A204.1 (cell line): Measurements from ENCODE around the gene SRSF9.
A peak's percentile ranks its signal among the peaks of the same experiment; 100 is the strongest.
"Not testable (repeated sequence)": the region's sequence is repeated elsewhere in the genome, so short reads cannot be mapped to it uniquely, and the experiment has no call there.

Experiments used
- FAIRE-seq: peaks from 2 replicates; lab custom pipeline; 2012; peaks lifted over from hg19 to GRCh38; lab: Jason Lieb, UNC

SRSF9 gene, protein sequence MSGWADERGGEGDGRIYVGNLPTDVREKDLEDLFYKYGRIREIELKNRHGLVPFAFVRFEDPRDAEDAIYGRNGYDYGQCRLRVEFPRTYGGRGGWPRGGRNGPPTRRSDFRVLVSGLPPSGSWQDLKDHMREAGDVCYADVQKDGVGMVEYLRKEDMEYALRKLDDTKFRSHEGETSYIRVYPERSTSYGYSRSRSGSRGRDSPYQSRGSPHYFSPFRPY

DNA sequence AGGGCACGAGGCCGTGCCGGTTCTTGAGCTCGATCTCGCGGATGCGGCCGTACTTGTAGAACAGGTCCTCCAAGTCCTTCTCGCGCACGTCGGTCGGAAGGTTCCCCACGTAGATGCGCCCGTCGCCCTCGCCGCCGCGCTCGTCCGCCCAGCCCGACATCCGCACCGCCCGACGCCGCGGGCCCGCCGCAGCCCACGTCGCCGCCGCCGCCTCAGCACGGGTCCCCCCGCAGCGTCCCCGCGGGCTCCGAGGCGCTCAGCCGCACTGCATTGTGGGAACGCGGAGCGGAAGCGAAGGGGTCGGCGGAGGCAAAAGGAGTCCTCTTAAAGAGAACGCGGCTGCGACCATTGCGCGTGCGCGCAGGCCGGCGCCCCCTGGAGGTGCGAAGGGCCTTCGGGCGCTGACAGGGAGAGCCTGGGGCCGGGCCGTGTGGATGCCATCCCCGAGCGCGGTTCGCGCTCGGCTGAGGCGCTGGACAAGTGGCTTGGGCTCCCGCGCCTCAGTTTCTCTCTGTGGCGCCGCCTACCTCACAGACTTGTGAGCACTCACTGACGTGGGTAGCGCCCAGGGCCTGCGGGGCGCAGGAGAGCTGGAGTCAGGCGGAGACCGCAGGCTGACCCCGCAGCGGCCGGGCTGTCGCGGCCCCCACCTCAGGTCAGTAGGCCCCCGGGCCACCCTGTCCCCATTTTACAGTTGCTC, at the start of gene SRSF9:
Gene SRSF9 (minus strand): TSS at position 299 of the 700 bp plus-strand sequence. CDS start 139 bp downstream, at position 160.
- FAIRE-seq = no peak

DNA sequence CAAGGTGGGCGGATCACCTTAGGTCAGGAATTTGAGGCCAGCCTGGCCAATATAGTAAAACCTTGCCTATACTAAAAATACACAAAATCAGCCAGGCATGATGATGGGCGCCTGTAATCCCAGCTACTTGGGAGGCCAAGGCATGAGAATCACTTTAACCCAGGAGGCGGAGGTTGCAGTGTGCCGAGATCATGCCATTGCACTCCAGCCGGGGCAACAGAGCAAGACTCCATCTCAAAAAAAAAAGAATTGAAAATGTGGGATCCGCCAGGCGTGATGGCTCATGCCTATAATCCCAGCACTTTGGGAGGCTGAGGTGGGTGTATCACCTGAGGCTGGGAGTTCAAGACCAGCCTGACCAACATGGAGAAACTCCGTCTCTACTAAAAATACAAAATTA, 49.8 kb upstream of the SRSF9 start:
- FAIRE-seq = not testable (repeated sequence)

DNA sequence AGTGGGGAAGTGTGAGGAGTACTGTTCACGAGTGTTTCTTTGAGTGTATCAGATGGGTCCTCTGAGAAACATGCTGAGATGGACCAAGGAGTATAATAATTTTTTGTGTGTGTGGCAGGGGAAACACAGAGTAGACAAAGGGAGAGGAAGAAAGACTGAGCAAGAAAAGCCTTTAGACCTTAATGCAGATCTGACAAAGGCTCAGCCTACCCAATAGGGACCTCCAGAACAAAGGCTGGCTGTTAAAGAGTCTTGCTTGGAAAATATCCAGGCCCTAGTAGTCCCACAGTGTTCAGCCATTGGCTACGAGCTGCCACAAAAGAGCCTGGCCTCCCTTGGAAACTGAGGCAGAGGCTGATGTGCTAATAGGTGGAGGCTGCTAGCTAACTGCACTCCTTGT, 45.9 kb upstream of the SRSF9 start:
- FAIRE-seq = no peak

DNA sequence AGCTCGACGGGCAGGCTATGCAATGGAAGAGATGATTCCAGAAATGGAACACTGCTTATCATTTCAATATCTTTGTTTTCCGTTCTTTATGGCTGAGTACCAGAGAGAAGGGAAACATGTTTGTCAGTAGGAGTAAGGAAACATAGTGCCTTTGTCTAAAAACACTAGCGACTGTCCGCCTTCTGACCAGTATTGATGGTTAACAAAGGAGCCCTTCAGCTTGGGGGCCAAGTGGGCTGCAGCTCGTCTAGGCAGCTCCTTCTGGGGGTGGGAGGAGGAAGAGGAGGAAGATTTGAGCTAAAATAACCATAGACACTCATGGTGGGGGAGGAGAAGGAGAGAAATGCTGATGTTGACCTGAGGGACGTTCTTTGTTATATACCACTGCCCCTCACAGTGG, 44.5 kb upstream of the SRSF9 start:
- no peak for FAIRE-seq

DNA sequence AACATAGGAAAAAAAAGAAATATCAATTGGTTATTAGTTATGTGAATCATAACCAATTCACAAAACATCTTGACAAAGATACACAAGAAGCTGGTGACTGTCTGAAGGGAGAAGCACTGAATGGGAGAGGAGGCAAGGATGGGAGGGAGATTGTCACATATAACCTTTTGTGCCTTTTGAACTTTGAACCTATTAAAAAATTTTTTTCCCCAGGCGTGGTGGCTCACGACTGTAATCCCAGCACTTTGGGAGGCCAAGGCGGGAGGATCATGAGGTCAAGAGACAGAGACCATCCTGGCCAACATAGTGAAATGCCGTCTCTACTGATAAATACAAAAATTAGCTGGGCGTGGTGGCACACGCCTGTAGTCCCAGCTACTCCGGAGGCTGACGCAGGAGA, 39.0 kb upstream of the SRSF9 start:
- FAIRE-seq = no peak

DNA sequence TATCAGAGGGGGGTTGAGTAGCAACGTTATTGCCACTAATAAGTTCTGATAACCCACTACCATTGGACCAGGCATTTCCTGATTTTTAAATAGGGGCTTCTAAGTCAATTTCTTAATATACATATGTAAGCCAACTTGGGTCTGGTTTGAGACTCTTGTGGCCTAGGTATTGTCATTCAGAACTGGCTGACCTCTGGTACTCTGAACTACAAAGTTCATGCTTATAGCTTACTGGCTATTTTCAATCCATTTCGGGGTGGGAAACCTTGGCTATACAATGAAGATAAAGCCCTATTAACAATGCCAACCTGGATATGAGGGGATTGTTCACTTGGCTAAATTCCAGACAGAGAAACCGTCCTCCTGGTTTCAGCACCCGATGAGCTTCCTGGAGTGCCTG, 35.0 kb upstream of the SRSF9 start:
- FAIRE-seq = no peak

DNA sequence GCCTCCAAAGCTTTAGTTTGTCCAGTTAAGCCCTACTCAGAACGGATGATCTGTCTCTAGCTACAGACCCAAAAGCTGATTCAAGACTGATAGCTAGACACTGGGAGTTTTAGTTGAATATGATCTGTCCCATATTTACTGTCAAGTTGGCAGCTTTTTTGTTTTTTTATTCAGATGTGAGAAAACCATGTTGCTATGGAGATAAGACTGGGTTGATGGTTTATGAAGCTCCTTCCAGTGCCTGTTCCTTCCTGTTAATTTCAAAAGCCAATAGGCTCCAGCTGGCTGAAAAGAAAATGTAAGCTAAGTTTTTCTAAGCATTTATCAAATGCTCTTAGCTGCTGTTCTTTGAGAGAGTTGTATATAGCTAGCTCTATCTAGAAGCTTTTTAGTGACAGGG, 31.0 kb upstream of the SRSF9 start:
- no peak for FAIRE-seq

DNA sequence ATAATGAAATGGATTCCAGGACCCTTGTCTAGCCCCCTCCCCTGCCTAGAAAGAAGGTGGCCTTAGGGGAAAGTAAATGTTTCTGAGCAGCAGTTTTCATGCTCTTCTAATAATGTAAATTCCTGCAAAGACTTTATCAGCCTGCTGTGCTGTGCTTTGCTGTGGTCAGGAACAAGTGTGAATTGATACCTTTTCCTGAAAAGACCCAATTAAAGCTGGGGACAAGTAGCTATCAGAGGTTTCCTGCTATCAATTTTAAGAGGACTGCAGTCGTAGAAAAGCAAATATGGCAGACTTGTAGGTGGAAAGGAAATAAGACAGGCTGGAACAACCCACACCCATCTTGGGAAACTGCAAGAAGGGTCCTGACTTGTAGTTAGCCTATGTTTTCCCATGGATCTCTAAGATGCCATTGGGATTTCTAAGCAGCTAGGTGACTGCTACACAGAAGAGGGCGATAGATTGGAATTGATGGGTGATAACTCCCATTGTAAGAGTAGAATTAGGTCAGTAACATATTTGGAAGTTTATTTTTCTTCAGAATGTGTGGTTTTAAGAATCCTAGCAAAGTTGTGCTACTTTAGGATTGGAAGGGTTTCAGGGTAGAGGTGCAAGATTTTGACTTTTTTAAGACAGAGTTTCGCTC, 29.4 kb upstream of the SRSF9 start:
- FAIRE-seq = no peak

DNA sequence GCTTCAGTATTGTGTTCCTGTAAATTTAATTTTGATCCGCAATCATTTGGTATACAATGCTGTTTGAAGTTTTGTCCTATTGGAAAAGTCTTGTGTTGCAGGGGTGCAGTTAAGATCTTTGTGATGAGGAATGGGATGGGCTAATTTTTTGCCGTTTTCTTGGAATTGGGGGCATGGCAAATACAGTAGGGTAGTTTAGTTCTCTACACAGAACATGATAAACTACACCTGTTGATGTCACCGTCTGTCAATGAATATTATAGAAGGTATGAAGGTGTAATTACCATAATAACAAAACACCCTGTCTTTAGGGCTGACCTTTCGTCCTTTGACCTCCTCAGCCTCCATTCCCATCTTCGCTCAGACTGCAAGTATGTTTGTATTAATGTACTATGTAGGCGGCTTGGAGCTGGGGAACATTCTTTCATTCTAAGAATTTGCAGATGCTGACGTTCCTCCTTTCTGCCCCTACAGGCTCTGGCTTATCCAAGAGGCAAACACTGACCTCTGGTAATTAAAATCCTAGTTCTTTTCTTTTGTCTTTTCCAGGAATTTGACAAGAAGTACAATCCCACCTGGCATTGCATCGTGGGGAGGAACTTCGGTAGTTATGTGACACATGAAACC, 28.1 kb upstream of the SRSF9 start:
- FAIRE-seq = no peak

DNA sequence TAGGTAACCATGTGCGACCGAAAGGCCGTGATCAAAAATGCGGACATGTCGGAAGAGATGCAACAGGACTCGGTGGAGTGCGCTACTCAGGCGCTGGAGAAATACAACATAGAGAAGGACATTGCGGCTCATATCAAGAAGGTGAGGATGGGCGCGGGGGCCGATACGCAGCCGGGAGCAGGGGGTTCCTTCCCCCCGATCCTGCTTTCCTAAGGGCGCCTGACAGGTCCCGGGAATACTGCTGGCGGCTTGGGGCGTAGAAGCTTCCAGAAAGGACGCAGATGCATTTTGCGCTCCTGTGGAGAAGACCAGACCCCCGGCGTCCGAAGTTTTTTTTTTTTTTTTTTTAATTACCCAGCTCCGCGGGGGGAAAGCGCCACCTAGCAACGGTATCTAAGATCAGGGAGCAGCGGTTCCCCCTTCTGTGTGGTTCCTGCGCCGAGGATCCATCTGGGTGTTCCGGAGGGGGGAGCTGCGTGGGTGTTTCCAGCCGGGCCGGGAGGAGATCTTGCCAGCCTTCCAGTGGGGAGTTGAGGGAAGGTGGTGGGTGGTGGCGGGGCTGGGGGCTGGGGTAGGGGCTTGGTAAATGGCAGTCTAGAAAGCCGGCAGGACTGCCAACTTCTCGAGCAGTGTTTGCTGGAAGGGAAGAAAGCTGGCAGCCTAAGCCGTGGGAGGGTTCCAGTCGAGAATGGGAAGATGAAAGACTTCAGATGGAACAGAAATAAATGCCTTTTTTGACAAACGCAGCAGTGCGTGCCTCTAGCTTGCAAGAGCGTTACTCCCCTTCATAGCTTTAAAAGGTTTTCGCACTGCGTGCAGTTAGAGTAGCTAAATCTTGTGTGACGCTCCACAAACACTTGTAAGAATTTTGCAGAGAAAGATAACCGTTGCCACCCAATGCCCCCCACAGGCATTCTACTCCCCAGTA, 27.1 kb upstream of the SRSF9 start:
- FAIRE-seq = no peak

DNA sequence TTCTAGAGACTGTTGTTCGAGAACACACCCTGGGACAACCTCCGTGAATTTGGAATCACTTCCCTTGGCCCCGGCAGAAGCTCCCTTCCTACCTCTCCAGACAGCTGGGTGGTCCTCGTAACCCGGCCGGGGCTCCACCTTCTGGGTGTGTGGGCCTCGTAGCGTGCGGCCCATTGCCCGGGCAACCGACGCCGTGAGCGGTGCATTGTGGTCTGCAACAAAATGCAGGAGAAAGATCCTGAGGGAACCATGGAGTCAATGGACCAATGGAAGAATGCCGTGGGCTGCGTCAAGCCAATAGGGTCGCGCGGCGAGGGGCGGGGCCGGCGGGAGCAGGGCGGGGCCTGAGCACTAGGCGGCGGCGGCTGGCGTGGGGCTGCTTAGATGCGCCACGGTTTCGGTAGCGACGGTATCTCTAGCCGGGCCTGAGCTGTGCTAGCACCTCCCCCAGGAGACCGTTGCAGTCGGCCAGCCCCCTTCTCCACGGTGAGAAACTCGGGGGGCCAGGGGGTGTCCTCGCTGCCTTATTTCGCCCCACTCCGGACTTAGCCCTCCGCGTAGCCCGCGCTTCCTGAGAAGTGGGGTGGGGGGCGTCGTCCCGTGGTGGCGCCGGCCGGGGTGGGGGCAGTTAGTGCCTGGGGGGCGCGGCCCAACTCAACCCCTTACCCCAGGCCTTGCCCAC, 26.3 kb upstream of the SRSF9 start, which contains the start of gene DYNLL1:
Gene DYNLL1 (plus strand): TSS at position 383 of the 682 bp plus-strand sequence. CDS start 309 bp downstream, outside the sequence.
- peak; percentile 47 for FAIRE-seq

DNA sequence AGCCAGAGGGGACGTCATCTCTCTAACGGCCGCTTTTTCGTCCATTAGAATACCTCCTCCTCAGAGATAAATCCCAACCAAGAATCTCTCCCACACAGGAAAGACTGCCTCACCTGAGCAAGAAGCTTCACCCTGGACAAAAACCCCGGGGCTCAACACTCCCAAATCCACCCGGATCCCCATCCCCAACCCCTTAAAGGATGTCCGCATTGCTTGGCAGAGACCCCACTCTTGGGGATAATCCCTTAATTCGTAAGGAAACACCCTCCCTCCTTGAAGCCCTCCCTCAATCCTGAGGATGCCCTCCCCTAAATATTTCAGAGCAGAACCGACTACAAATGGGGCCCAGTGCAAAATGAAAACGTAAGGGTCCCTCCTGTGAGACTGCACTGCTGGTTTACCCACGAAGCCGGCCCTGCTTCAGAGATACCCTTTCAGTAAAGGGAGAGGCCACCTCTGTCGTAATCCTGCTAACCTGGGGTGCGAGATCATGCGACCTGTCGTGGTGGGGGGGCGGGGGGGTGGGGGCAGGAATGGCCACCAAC, 25.7 kb upstream of the SRSF9 start:
- FAIRE-seq = no peak

DNA sequence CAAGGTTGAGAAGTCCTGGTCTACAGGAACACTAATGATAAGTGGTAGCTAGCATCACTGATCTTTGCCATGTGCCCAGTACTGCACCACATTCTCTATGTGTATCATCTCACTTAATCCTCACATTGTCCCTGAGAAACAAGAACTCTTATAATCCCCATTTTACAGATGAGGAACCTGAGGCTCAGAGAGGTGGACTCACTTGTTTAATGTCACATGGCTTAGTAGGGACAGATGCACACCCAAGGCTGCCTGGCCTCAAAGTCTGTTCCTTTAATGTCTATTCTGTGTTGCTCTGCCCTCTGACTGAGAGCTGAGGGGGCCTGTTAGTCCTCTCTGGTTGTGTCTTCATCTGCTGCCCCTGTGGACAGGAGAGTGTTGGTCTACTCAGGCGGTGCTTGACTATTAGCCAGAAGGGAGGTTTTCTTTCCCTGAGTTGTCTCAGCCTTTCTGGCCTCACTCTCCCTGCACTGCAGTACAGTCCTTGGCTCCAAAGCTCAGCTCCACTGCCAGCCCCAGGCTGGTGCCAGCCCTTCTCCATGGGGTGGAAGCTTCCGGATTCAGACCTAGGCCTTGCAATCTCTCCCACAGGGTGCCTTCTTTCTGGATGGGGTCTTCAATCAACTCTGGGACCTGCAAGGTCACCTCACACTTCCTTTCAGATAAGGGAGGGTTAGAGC, 21.4 kb upstream of the SRSF9 start:
- FAIRE-seq = no peak

DNA sequence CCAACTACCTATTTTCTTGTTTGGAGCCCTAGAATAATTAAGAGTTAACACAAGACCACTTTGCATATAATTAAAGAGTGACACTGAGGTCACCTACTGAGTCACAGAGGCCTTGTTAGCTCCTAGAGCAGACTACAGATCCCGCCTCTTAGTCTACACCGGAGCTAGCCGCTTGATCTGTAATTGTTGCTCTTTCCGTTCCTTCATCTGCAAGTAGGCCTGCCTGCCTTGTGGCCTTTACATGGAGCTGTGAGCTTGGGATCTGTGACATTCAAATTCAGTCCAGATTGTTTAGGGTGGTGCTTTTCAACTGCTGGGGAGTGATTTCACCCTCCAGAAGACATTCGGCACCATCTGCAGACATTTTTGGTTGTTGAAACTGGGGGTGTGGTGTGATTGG, 20.8 kb upstream of the SRSF9 start:
- FAIRE-seq = no peak

DNA sequence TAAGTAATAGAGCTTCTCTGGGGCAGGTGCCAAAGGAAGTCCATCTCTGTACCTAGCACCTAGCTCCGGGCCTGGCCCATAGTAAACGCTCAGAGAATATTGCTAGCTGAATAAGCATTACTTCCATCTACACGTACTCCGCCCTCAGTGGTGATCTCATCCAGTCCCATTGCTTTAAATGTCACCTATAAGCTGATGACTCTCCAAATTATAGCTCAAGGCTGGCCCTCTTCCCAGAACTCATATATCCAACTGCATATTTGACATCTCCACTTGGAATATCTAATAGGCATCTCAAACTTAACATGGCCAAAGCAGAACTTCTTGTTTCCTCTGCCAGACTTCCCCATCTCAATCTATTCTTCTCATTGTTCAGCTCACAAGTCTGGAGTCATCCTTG, 19.5 kb upstream of the SRSF9 start:
- no peak for FAIRE-seq

DNA sequence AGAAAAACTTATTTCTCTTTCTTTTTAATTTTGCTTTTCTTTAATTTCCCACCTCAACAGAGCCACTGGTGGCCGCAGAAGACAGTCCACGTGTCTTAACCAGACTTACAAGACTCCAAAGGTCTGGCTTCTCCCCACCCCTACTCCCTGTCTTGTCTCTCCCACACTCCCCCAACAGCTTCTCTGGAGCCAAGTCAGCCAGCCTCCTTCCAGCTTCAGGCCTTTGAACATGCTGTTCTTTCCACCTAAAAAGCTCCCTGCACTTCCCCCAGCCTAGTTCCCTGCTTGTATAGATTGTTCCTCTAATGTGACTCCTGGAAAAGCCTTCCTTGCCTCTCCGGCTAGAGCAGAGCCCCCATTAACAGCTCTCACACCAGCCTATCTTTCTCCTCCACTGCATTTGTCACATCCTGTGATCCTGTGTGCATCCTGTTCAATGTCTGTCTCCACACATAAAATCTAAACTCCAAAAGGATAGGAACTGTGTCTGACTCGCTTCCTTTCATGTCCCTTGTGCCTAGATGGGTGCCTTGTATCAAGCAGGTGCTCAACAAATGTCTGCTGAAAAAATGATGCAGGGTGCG, 18.6 kb upstream of the SRSF9 start:
- FAIRE-seq = no peak

DNA sequence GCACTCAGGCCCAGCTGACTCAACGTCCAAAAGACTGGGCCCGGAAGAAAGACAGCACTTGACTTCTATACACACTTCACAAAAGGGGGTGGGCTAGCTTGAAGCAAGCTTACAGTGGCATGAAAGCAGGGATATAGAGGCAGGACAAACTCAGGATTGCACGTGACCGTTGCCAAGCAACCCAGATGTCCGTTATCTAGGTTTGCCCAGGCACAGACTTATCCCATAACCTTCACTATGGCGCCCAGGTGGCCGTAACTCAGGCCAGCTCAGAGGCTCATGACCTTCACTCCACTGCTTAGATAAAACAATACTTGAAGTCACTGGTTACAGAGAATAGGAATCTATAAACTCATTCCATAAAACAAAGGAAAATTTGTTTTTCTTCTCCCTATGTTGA, 18.0 kb upstream of the SRSF9 start:
- not testable (repeated sequence) for FAIRE-seq

DNA sequence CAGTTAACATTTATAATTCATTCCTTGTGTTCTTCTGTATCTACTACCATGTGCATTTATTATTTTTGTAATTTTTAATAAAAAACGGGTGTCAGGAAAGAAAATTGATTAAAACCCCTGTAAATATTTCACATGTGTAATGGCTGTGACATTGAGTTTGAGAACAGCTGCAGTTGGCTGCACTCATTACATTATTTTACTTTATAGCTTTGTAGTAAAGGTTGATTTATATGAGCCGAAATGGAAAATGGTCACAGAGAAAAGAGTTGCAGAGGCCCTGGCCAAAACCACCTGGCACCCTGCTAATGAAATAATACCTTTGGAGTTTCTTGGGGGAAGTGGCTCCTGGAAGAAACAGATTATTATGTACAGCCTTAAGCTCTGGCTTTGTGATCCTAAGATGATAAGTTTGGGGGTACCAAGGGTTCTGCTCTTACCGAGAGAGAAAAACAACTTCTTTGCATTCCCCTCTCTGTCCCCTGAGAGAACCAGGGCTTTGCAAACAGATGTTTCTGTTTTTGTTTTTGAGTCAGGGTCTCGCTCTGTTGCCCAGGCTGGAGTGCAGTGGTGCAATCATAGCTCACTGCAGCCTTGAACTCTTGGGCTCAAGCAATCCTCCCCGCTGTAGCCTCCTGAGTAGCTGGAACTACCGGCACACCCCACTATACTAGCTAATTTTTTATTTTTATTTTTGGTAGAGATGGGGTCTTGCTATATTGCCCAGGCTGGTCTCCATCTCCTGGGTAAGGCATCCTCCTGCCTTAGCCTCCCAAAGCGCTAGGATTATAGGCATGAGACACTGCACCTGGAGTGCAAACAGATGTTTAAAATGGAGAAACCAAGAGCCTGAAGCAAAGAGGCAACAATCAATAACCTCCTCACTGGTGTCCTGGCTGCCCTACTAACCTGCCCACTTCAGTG, 16.7 kb upstream of the SRSF9 start:
- FAIRE-seq = no peak

DNA sequence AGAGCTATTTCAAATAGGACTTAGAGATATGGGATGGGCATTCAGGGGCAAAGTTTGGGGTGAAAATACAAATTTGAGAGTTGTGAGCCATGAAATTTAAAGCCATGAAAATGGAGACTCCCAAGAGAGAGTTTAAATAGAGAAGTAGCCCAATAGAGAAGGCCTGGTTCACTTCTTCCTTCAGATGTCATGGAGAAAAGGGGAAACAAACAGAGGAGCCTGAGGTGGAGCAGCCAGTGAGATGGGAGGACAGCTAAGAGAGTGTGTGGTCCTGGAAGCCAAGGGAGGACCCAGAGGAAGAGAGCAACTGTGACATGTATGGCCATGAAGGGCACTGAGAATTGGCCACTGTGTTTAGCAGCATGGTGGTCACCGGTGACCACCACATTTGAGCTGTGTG, 14.1 kb upstream of the SRSF9 start:
- no peak for FAIRE-seq
